Muscle layer of colon (tissue), 2 donors: Measurements from ENCODE around the gene BDKRB1.

Experiments used
- H3K27ac ChIP-seq: one replicate; pipeline ENCODE4 v1.7.0; 2013; ENCODE audit warnings: low read depth, mild to moderate bottlenecking, low read length, moderate library complexity
- H3K27me3 ChIP-seq, 2 donors: one replicate each; pipeline ENCODE4 v1.7.0; 2013; ENCODE audit warnings: low read length in 2 of 2, mild to moderate bottlenecking in 2 of 2; ENCODE audit not compliant: insufficient read depth in 2 of 2, control insufficient read depth in 1 of 2
- H3K36me3 ChIP-seq: one replicate; pipeline ENCODE4 v1.7.0; 2013; ENCODE audit warnings: mild to moderate bottlenecking, low read length; ENCODE audit not compliant: insufficient read depth
- H3K4me1 ChIP-seq: one replicate; pipeline ENCODE4 v1.7.0; 2013; ENCODE audit warnings: mild to moderate bottlenecking, low read length; ENCODE audit not compliant: insufficient read depth
- H3K4me3 ChIP-seq, 2 donors: one replicate each; pipeline ENCODE4 v1.7.0; 2013; ENCODE audit warnings: low read length in 2 of 2, low read depth in 1 of 2, mild to moderate bottlenecking in 1 of 2, moderate library complexity in 1 of 2
- H3K9ac ChIP-seq: one replicate; pipeline ENCODE4 v1.7.0; 2013; ENCODE audit warnings: low read length
- H3K9me3 ChIP-seq: one replicate; pipeline ENCODE4 v1.7.0; 2013; ENCODE audit warnings: mild to moderate bottlenecking, low read length
- donor health status: abdominal sarcoma.
- donor health status: Adenocarcinoma of cecum.

BDKRB1 gene

GRCh38 chr14:96251656-96252155, 4.3 kb upstream of the BDKRB1 start:
- Histone ChIP-seq H3K9me3 (no peaks in the 10 kb centered on the region), H3K27ac (no peak overlapping the region), H3K4me3 (no peak overlapping the region), H3K27me3 (no peaks in the 10 kb centered on the region), H3K36me3 (no peaks in the 10 kb centered on the region), H3K4me1 (peaks cover 26% of the 10 kb centered on the region), H3K9ac (no peak overlapping the region)

GRCh38 chr14:96252323-96252998, 3.5 kb upstream of the BDKRB1 start:
- Histone ChIP-seq H3K4me3 (no peak overlapping the region), H3K9me3 (no peaks in the 10 kb centered on the region), H3K4me1 (peaks cover 26% of the 10 kb centered on the region), H3K36me3 (no peaks in the 10 kb centered on the region), H3K9ac (no peak overlapping the region), H3K27ac (no peak overlapping the region), H3K27me3 (no peaks in the 10 kb centered on the region)

GRCh38 chr14:96252999-96253539, 2.9 kb upstream of the BDKRB1 start:
- peaks cover 26% of the 10 kb centered on the region for H3K4me1 ChIP-seq
- H3K9me3 ChIP-seq: no peaks in the 10 kb centered on the region
- H3K36me3 ChIP-seq: no peaks in the 10 kb centered on the region
- no peak overlapping the region for H3K9ac ChIP-seq
- H3K27me3 ChIP-seq: no peaks in the 10 kb centered on the region
- no peak overlapping the region for H3K4me3 ChIP-seq
- peak overlapping the region; percentile 14 for H3K27ac ChIP-seq

- Histone ChIP-seq H3K4me1 (peaks cover 26% of the 10 kb centered on the region), H3K27ac (peak overlapping the region; percentile 35)
Measured at GRCh38 chr14:96254687-96255086, 1.3 kb upstream of the BDKRB1 start.

GRCh38 chr14:96256407-96256806, 397 bp downstream of the BDKRB1 start:
- no peaks in the 10 kb centered on the region for H3K27me3 ChIP-seq
- H3K36me3 ChIP-seq: no peaks in the 10 kb centered on the region
- H3K9ac ChIP-seq: no peak overlapping the region
- H3K9me3 ChIP-seq: no peaks in the 10 kb centered on the region
- H3K27ac ChIP-seq: peak overlapping the region; percentile 4
- peaks cover 26% of the 10 kb centered on the region for H3K4me1 ChIP-seq
- H3K4me3 ChIP-seq: no peak overlapping the region

More at GRCh38 chr14:96254687-96255086, 1.3 kb upstream of the BDKRB1 start:
- no peaks in the 10 kb centered on the region for H3K9me3 ChIP-seq
- no peaks in the 10 kb centered on the region for H3K27me3 ChIP-seq
- no peak overlapping the region for H3K4me3 ChIP-seq
- no peak overlapping the region for H3K9ac ChIP-seq
- no peaks in the 10 kb centered on the region for H3K36me3 ChIP-seq

GRCh38 chr14:96257056-96257455, 1.0 kb downstream of the BDKRB1 start:
- H3K27me3 ChIP-seq: no peaks in the 10 kb centered on the region
- H3K36me3 ChIP-seq: no peaks in the 10 kb centered on the region
- no peak overlapping the region for H3K27ac ChIP-seq
- H3K9ac ChIP-seq: no peak overlapping the region
- peaks cover 26% of the 10 kb centered on the region for H3K4me1 ChIP-seq
- no peak overlapping the region for H3K4me3 ChIP-seq
- H3K9me3 ChIP-seq: no peaks in the 10 kb centered on the region

- H3K9me3 ChIP-seq: no peaks in the 10 kb centered on the region
- no peaks in the 10 kb centered on the region for H3K27me3 ChIP-seq
- H3K36me3 ChIP-seq: no peaks in the 10 kb centered on the region
- H3K4me3 ChIP-seq: no peak overlapping the region
- H3K9ac ChIP-seq: no peak overlapping the region
- no peak overlapping the region for H3K27ac ChIP-seq
- peaks cover 24% of the 10 kb centered on the region for H3K4me1 ChIP-seq
Measured at GRCh38 chr14:96257900-96258299, 1.9 kb downstream of the BDKRB1 start.

- no peak overlapping the region for H3K9ac ChIP-seq
- H3K4me3 ChIP-seq: no peak overlapping the region
- peaks cover 7% of the 10 kb centered on the region for H3K4me1 ChIP-seq
- no peaks in the 10 kb centered on the region for H3K36me3 ChIP-seq
- H3K9me3 ChIP-seq: no peaks in the 10 kb centered on the region
- no peak overlapping the region for H3K27ac ChIP-seq
- no peaks in the 10 kb centered on the region for H3K27me3 ChIP-seq
Measured at GRCh38 chr14:96260341-96260821, 4.4 kb downstream of the BDKRB1 start.

- Histone ChIP-seq H3K27me3 (no peaks in the 10 kb centered on the region), H3K9ac (no peak overlapping the region), H3K4me1 (peaks cover under 1% of the 10 kb centered on the region), H3K9me3 (no peaks in the 10 kb centered on the region), H3K36me3 (no peaks in the 10 kb centered on the region), H3K27ac (no peak overlapping the region), H3K4me3 (no peak overlapping the region)
Measured at GRCh38 chr14:96261053-96261452, 5.0 kb downstream of the BDKRB1 start.

- no peak overlapping the region for H3K9ac ChIP-seq
- H3K27me3 ChIP-seq: no peaks in the 10 kb centered on the region
- H3K27ac ChIP-seq: no peak overlapping the region
- no peaks in the 10 kb centered on the region for H3K9me3 ChIP-seq
- H3K36me3 ChIP-seq: no peaks in the 10 kb centered on the region
- H3K4me3 ChIP-seq: no peak overlapping the region
- peaks cover 2% of the 10 kb centered on the region for H3K4me1 ChIP-seq
Measured at GRCh38 chr14:96261772-96262655, 6.0 kb downstream of the BDKRB1 start.
